GM18909 (cell line): ENCODE data around the gene DLST.

Experiments
- ATAC-seq: cut with Tn5 transposase; IDR thresholded peaks from one replicate; pipeline ENCODE4 v1.9.1; 2021; ENCODE audit warnings: mild to moderate bottlenecking; ENCODE audit not compliant: unreplicated experiment, poor library complexity

DLST gene

GRCh38 chr14:74891870-74892269, 10.2 kb downstream of the DLST start:
- ATAC-seq = no peak

- ATAC-seq = no peak
These were observed 11.0 kb downstream of the DLST start for GRCh38 chr14:74892745-74893144.

DNA sequence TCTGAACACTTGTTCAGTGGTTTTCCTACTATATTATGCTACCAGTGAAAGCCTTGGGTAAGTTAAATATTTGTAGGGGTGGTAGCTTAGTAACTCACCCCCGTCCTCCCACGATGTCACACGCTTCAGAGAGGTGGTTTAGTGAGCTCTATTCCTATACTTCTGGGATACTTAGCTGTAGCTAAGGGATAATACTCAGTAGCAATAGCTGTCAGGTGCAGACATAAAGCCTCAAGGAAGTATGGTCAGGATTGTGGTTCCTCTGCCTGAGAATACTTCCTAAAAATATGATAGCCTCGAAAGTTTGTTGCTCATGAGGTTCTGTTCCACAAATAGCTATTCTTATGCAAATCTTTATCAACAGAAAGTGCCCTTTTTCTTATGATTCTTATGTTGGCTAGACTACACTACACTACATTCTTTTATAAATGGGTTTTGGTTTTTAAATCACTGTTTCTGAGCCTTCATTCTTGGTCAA, 11.9 kb downstream of the DLST start:
- ATAC-seq = peak; percentile 55

- no peak for ATAC-seq
These were observed 14.7 kb downstream of the DLST start for GRCh38 chr14:74896400-74896799.

DNA sequence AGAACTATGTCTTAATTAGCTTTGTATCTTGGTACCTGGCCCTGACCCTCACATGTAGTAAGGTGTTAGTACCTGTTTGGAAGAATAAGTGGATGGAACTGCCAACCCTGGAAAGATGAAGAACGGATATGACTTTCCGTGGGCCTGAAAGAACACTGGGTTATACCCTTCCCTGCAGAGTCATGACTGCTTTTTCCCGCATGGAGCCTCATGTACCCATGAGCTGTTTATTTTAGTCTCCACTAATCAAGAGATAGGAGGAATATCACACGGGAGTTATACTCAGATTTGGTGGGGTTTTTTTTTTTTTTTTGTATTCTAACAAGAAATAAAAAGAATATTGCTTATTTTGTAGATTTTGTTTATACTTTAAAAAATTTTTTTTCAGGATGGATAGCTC, 15.9 kb downstream of the DLST start:
- ATAC-seq = no peak

GRCh38 chr14:74898083-74898482, 16.4 kb downstream of the DLST start:
- ATAC-seq = no peak

DNA sequence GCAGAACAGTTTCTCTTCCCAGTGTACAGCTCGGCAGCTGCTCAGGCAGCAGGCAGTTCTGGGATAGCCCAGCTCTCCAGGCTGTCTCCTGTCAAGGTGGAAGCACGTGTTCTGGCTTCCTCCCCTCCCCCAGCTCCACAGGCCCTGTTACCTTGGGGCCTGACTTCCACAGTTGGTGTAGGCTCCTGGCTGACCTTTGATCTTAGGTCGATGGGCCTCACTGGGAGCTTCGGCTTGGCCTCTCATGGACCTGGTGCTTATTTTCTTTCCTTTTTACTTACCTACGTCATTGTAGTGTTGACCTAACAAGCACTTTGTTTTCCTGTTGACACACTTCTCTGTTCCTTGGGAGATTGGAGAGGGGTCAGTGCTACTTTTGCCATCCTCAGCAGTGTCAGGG, 17.0 kb downstream of the DLST start:
- no peak for ATAC-seq

DNA sequence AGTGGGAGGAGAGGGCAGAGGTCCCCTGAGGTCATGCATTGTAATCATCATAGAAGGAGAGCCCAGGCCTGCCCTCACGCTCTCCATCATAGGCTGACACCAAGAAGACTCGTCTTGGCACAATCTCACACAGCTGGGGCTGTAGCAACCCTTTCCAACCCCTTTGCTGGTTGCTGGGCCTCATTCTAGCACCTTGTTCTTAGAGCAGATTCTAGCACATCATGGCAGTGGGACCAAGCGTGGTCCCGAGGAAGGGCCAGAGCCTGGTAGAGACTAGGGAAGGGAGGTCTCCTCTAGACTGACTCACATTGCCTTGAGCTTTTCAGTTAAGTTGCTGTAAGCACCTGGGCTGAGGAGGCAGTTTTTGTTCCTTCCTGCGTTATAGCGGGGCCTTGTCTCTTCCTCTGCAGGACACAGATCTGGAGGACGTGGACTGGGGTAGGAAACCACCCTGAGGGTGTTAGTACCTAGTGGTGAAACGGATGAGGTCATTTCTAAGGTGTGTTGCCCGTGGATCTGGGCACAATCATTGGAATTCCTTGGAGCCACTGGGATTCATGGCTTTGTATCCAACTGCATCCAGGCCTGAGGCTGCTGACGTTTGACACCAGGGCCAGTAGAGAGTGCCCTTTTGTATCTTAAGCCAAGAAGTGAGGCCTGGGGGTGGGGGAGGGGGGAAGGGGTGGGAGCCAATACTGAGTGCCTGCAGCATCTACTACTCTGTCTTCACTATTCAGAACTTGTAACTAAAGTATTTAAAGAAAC, 21.4 kb downstream of the DLST start:
- ATAC-seq = no peak

DNA sequence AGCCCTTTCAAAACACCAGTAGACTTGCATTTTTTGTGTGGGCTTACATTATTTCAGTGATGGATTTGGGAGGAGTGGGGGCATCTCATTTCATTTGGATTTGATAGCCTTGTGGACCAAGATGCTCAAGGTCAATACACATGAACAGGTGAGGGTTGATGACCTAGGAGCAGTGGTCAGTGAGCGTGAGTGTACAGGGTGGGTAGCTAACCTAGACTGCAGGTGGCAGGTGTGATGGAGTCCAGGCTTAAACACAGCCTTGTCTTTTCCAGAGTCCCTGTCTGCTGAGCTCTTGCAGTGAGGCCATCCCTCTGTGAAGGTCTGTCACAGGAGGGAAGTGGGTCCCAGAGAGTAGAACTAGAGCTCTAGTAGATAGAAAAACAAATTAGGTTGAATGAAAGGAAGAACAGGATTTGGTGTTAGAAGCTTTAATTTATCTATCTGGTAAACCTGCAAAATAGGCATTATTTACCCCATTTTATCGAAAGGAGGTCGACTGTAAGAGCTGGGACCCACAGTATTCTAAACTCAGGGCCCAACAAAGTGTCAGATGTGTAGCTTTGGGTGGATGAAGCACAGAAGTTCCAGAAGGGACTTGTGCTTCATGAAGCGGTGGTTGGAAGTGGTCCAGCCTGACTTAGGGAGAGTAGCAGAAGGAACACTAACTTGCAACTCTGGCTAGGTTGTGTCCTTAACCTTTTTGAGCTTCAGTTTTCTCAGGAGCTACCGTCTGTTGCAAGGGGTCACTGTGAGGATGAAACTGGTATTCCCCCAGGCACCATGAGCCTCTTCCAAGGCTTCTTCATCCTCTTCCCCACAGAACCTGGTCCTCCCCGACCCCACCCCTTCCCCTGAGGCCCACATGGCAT, 23.2 kb downstream of the DLST start:
- no peak for ATAC-seq

DNA sequence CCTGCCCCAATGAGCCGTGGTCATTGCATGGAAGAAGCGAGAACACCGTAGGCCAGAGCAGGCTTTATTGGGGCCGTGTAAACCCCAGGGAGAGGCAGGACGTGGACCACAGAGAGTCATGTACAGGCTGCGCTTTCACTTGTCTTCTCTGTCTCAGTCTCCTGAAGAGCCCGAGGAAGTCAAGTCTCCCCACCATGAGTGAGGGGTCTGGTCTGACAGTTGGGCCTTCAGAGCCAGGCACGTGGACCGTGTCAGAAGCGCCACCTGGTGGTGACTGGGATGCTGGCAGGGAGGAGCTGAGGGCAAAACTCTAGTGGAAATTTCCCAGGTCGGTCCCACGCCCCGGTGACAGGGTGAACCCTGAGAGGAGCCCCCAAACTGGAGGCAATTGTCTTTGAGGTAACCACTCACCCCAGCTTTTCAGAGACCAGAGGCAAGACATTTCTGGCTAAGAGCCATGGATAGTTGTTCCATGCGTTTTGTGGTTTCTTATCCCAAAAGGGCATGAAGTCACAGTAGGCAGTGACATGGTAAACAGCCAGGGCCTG, 24.0 kb downstream of the DLST start:
- ATAC-seq = no peak

DNA sequence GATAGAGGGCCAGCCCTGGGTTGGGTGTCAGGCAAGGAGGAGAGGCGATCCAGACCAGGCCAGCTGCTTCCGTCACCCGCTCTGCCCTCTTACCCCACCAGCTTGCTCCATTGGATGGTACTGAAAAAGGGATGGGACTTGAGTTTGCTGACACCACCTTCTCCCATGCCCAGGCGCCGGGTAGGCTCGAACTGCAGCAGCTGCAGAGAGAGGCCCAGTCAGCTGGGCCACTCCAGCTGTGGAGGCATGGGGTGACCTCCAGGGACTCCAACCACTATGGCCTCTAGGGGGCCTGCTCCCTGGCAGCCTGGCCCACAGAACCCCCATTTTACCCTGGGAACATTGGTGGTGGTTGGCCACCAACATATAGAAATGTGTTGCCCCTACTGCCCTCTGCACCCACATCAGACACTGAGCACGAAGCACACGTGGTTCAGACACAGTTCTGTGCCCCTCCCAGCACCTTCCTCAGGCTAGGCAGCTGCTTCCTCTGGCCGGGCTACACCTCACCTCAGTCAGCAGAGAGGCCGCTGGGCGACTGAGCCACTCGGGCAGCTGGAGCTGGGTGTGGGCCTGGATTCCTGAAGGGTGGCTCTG, 25.3 kb downstream of the DLST start:
- ATAC-seq = no peak

- no peak for ATAC-seq
These were observed 26.0 kb downstream of the DLST start for GRCh38 chr14:74907744-74908143.

DNA sequence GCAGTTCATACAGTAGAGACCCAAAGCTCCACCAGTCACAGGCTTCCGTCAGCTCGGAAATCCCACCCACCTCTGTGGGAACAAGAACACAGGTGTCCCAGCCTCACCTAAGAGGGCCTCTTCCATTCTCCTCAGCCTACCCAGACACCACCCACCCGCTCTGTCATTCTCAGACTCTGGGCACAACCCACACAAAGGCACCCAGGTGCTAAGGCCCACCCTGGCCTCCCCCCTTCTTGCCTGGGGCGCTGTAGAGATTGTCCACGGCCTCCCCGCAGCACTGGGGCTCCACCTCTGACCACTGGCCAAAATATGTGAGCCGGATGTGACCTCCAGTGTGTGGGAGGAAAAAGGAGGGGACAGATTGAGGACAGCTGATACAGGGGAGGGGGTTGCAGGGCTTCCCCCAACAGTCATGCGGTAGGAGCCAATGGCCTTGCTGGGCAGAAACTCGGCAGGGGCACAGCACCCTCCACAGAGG, 27.2 kb downstream of the DLST start:
- ATAC-seq = no peak

DNA sequence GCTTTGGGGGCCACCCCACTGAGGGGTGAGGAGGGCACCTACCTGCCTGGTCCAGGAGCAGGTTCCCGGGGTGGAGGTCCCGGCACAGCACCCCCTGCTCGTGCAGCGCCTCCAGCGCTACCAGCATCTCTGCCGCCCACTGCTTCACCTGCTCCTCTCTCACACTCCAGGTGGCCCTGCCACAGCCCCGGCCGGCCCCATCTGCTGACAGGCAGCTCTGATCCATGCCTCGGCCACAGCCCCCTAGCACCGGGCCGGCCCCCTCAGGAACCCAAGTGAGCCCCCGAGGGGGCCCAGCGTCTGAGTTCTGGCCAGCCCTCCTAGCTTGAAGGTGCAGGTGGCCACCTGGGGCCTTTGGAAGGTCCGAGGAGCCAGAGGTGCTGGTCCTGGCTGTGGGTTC, 27.8 kb downstream of the DLST start:
- ATAC-seq = no peak

- no peak for ATAC-seq
These were observed 28.2 kb downstream of the DLST start for GRCh38 chr14:74909911-74910310.

GRCh38 chr14:74910556-74910955, 28.8 kb downstream of the DLST start:
- ATAC-seq = no peak

DNA sequence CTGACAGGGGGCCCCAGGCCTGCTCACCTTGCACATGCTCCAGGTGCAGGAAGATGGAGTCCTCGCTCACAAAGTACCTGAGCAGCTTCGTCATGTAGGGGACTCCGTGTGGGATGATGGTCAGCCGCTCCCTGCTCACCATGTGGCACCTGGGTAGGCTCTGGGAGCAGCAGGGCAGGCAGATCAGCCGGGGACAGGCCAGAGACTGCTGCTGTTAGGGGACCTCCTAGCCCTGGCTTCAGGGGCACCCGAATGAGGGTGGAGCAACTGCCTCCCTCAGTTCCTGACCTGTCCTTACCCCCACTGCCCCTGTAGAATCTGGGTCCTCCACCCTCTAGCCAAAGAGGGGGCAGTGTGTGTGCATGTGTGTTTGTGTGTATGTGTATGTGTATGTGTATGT, 29.5 kb downstream of the DLST start:
- no peak for ATAC-seq

DNA sequence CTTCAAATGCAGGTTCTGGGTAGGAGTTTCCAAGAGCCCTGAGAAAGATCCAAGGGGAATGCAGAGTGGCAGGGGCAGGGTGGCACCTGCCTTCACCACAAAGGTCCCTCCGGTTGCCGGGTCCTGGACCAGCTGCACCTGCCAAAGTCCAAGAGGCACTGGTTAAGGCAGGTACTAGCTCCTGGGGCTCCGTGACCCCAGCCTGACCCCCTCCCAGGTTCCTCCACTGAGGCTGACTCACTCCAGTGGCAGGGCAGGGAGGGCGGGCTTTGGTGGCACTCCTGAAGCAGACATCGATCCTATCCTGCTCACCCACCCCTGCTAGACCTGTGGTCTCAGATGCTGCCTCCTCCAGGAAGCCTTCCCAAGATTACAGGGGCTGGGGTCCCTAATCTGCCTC, 30.0 kb downstream of the DLST start:
- no peak for ATAC-seq

DNA sequence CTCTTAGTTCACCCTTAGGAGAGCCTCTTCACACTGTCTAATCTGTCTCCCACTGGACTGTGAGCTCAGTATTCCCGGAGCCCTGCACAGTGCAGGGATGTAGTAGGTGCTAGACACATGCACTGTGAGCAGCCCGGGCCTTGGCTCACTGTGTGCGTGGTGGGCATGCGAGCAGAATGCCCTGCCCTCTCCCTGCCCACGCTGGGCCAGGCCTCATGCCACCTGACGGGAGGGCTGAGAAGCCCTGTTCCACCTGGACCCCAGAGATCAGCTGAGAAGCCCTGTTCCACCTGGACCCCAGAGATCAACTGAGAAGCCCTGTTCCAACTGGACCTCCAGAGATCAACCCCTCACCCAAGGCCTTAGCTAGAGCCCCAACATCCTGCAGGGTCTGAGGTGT, 30.4 kb downstream of the DLST start:
- no peak for ATAC-seq

DNA sequence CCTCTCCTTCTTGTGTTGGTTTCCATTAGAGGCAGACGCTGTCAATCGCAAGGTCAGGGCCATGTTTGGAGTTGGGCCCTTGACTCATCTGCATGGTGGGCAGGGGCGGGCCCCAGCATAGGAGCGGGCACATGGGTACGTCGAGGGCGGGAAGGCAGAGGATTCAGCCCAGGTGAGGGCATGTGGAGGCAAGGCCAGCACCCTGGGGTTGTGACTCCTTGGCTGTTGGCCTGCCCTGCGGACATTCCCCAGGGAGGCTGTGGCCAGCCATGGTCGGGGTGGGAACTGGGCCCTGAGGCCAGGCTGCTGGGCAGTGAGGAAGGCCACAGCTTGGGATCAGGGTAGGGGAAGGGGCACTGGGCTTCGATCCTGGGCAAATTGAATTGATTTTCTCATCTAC, 31.1 kb downstream of the DLST start:
- ATAC-seq = no peak
